ENCODE data around the gene UGT1A4.

DNA sequence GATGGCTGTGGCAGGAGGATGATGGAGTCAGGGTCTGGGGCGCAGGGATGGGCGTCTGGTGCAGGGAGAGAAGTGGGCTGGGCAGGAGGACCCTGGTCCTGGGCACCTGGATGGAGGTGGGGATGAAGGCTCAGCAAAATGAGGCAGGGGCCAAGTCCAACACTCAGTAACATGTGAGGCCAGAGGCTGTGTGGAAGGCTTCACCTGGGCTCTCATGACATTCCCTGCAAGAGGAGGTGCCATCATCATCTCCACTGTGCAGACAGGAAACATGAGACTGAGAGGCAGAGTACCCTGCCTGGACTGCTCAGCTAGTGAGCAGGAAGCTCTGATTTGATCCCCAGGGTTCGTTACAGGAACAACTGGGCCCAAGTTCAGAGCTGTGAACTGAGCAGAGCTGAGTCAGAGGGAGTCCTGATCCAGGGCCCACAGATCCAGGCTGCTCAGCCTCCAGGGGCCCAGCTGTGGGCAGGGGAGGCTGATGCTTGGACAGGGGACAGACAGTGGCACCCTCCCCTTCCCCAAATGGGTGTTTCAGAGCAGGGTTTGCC, 98.9 kb downstream of the UGT1A4 start:
- TF ChIP-seq GATA2 (IDR thresholded peaks at IDR 0.05; ENCODE audit: low read depth, low read length) (no peak), GATA3 (IDR thresholded peaks at IDR 0.05; ENCODE audit: low read depth, low read length) (no peak)
